Upper lobe of left lung (tissue), 6 donors: ENCODE data around the gene DYRK1A. TPM values are rescaled to one million over a fixed set of nuclear protein-coding genes. Genes with fewer than 3 reads are reported as not detected.

Experiments used
- ATAC-seq, 2 donors: fragments of 200-7000 bp; cut with Tn5 transposase; one replicate each; pipeline ENCODE4 v1.9.1; 2022; ENCODE audit warnings: mild to moderate bottlenecking in 2 of 2, moderate library complexity in 2 of 2; ENCODE audit not compliant: low FRiP score in 2 of 2
- DNase-seq, 2 donors: peaks; one replicate each; pipeline ENCODE4 v3.0.0-alpha.2; 2019 to 2020
- H3K27ac ChIP-seq, 4 donors: fragments of 200-600 bp; sonication (generic); one replicate each; pipeline ENCODE4 v1.5.1; 2016 to 2019
- H3K27me3 ChIP-seq, 4 donors: fragments of 200-600 bp; sonication (generic); one replicate each; pipeline ENCODE4 v1.5.1; 2017 to 2019
- H3K36me3 ChIP-seq, 4 donors: fragments of 200-600 bp; sonication (generic); one replicate each; pipeline ENCODE4 v1.5.1; 2016 to 2019
- H3K4me1 ChIP-seq, 4 donors: fragments of 200-600 bp; sonication (generic); one replicate each; pipeline ENCODE4 v1.5.1; 2018 to 2019
- H3K4me3 ChIP-seq, 4 donors: fragments of 200-600 bp; sonication (generic); one replicate each; pipeline ENCODE4 v1.5.1; 2017 to 2019; ENCODE audit warnings: mild to moderate bottlenecking in 2 of 4, moderate library complexity in 1 of 4
- H3K9me3 ChIP-seq, 4 donors: fragments of 200-600 bp; sonication (generic); one replicate each; pipeline ENCODE4 v1.5.1; 2018 to 2019
- EP300 ChIP-seq, 4 donors: sonication (generic); formaldehyde crosslinking; IDR thresholded peaks; one replicate each; pipeline ENCODE4 v1.5.1; 2017; ENCODE audit warnings: antibody characterized with exemption in 4 of 4, control low read depth in 2 of 4
- POLR2A ChIP-seq, 4 donors: fragments of 450-650 bp; IDR thresholded peaks; one replicate each; pipeline ENCODE4 v1.5.1; 2016 to 2017; ENCODE audit warnings: antibody characterized with exemption in 4 of 4, mild to moderate bottlenecking in 2 of 4
- POLR2AphosphoS5 ChIP-seq, 2 donors: sonication (generic); formaldehyde crosslinking; IDR thresholded peaks; one replicate each; pipeline ENCODE4 v1.5.1; 2017; ENCODE audit warnings: antibody characterized with exemption in 2 of 2
- WGBS, 2 donors: methylation state at CpG; one replicate each; pipeline ENCODE4 v1.1.5; 2017 to 2018; 5-methylcytosine and 5-hydroxymethylcytosine counted together
- total RNA-seq, 6 donors: library from RNA; depleted of rRNA in 4 of 6; stranded (reverse); fragments of >200 nt in 4 of 6; gene quantifications; one replicate each; pipeline versions ENCODE4 v1.1.0 to v1.2.1, GENCODE V29; 2016 to 2021
- TF ChIP-seq, protein P1 (sequence below), 6 experiments: fragments of 450-650 bp in 4 of 6; fragments of 200-600 bp in 2 of 6; sonication (generic) in 2 of 6; IDR thresholded peaks; one replicate each; pipeline ENCODE4 v1.5.1; 2016 to 2019; ENCODE audit warnings: antibody characterized with exemption in 6 of 6
- donor health status: DM: no; HTN: no; CAD: no; lungs with moderate emphysema.
- donor health status: DM: no; HTN: yes; CAD: no; lungs with severe emphysema.

The DYRK1A gene
- total RNA-seq, 6 donors from 2014 or later: 64.1 to 116 (median 83.2) TPM

DNA sequence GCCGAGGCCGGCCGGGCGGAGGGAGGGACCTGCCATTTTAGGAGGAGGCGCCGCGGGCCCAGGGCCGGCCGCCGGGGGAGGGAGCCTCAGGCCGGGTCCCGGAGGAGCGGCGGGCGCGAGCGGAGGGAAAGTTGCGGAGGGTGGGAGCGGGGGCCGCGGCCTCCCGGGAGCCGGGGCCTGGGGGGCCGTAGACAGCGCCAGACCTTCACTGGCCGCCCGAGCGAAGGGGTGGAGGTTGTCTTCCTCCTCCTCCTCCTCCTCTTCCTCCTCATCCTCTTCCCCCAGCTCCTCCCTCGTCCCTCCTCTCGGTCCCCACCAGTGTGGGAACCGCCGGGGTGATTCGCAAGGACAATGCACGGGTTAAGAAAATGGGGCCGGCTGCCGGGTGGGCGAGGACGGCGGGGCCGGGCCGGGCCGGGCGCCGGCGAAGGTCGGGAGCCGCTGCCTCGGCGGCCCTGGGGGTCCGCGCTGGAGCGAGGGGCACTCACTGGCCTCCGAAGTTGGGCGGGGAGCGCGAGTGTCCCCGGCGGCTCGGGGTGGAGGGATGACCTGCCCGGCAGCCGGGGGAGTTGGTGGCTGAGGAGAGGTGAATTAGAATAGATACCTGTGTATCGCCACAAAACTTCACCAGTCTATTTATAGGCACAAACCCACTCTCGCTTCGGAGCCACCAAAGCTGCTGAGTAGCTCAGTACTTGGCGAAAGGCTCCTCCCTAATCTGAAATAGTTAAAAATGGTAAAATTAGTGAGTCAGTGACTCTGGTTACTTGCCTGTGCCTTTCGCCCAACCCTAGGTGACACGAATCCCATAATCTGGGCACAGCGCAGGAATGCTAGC lies 1.3 kb downstream of the DYRK1A start:
- WGBS, 2 donors: 0 to 1% methylated on average over 44 to 67 of the region's 68 CpGs

DNA sequence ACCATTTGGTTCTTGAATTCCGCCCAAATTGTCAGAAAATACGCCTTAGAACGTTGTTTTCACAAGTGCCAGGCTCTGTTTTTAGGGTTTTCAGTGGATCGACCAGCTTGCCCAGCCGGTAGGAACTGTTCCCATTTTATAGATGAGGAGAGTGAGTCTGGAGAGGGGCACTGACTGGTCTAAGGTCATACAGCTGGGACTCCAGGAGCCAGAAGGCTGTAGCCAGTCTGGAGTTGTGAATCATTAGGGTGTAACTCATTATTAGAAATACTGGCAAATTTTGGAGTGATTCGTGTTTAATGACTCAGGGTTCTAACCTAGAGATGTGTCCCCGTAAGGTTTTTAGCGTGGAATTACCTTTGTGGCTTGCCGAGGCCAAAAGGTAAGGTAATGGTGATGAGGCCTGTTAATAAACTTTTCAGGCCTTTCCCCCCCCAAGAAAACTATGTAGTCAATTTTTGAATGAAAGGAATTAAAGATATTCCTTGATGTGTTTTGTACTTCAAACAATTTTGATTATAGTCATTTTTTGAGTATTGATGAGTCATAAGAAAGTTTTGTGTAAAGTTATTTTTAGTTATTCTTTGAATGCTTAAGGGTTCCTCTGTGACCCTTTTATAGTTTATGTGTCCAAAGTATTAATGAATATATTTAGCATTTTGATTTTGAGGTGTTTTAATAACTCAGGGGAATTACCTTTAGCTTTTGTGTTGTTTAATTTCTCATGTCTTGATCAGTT lies 2.1 kb downstream of the DYRK1A start:
- peak overlapping the region; percentile 99 to 100 (median 100) for H3K27ac ChIP-seq

More for the DNA sequence above, 1.3 kb downstream of the DYRK1A start:
- TF ChIP-seq POLR2A (IDR thresholded peaks at IDR 0.05) (peak in 2 of 4 donors; percentile 48 to 53), EP300 (IDR thresholded peaks at IDR 0.05) (no peak)
- H3K4me1 ChIP-seq: peaks cover 39 to 54% (median 45%) of the 10 kb centered on the region in 4 donors
- H3K4me3 ChIP-seq: peak overlapping the region; percentile 74 to 90 (median 76)
- H3K9me3 ChIP-seq: no peaks in the 10 kb centered on the region
- DNase-seq (peak; percentile 41 to 86), ATAC-seq (peak in 1 of 2 donors; percentile 26)
- H3K27me3 ChIP-seq: no peaks in the 10 kb centered on the region
- H3K27ac ChIP-seq: peak overlapping the region; percentile 99 to 100 (median 100)
- no peaks in the 10 kb centered on the region for H3K36me3 ChIP-seq

DNA sequence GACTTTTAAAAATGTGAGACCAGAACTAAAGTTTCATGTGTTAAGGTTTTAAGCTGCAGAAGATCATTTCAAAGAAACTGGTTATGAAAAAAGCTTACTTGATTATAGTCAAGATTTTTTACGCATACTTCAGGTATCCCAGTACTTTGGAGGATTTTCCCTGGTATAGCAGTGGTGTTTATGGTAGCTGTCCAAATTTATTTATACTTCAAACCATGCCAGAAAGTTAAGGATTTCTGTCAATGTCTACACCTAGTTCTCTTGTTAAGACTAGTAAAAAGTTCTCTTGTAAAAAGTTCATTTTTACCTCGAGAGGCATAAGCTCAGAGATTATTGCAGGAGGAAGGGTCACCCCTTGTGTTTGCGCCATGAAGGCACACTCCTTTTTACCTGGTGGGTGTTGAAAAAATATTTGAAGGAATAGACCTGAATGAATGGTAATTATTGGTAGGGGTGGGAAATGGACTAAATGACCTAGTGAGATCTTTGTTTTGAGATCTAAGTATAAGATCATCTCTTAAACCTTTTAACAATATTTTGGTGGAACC lies 2.8 kb downstream of the DYRK1A start:
- Histone ChIP-seq H3K27me3 (no peaks in the 10 kb centered on the region), H3K27ac (peak overlapping the region in 2 of 4 donors; percentile 47 to 99), H3K4me1 (peaks cover 51 to 67% (median 56%) of the 10 kb centered on the region in 4 donors), H3K36me3 (no peaks in the 10 kb centered on the region), H3K9me3 (no peaks in the 10 kb centered on the region), H3K4me3 (peak overlapping the region in 3 of 4 donors; percentile 74 to 90 (median 76))
- 35 to 44% methylated on average over 3 of the region's 3 CpGs for WGBS, 2 donors
- TF ChIP-seq POLR2A (IDR thresholded peaks at IDR 0.05): no peak
- TF ChIP-seq POLR2AphosphoS5 (IDR thresholded peaks at IDR 0.05): no peak
- TF ChIP-seq, protein P1, sequence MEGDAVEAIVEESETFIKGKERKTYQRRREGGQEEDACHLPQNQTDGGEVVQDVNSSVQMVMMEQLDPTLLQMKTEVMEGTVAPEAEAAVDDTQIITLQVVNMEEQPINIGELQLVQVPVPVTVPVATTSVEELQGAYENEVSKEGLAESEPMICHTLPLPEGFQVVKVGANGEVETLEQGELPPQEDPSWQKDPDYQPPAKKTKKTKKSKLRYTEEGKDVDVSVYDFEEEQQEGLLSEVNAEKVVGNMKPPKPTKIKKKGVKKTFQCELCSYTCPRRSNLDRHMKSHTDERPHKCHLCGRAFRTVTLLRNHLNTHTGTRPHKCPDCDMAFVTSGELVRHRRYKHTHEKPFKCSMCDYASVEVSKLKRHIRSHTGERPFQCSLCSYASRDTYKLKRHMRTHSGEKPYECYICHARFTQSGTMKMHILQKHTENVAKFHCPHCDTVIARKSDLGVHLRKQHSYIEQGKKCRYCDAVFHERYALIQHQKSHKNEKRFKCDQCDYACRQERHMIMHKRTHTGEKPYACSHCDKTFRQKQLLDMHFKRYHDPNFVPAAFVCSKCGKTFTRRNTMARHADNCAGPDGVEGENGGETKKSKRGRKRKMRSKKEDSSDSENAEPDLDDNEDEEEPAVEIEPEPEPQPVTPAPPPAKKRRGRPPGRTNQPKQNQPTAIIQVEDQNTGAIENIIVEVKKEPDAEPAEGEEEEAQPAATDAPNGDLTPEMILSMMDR (IDR thresholded peaks at IDR 0.05): no peak
- no peak for TF ChIP-seq EP300 (IDR thresholded peaks at IDR 0.05)
- DNase-seq: no peak
- ATAC-seq: no peak

More for the DNA sequence above, 2.1 kb downstream of the DYRK1A start:
- Histone ChIP-seq H3K27me3 (no peaks in the 10 kb centered on the region), H3K9me3 (no peaks in the 10 kb centered on the region), H3K36me3 (no peaks in the 10 kb centered on the region), H3K4me3 (peak overlapping the region; percentile 74 to 90 (median 76)), H3K4me1 (peaks cover 44 to 60% (median 50%) of the 10 kb centered on the region in 4 donors)
- DNase-seq (no peak), ATAC-seq (peak in 1 of 2 donors; percentile 25)
- TF ChIP-seq, protein P1 (IDR thresholded peaks at IDR 0.05): no peak
- TF ChIP-seq POLR2AphosphoS5 (IDR thresholded peaks at IDR 0.05) (no peak), POLR2A (IDR thresholded peaks at IDR 0.05) (no peak), EP300 (IDR thresholded peaks at IDR 0.05) (no peak)
- WGBS, 2 donors: 5 to 21% methylated on average over 8 to 9 of the region's 9 CpGs

DNA sequence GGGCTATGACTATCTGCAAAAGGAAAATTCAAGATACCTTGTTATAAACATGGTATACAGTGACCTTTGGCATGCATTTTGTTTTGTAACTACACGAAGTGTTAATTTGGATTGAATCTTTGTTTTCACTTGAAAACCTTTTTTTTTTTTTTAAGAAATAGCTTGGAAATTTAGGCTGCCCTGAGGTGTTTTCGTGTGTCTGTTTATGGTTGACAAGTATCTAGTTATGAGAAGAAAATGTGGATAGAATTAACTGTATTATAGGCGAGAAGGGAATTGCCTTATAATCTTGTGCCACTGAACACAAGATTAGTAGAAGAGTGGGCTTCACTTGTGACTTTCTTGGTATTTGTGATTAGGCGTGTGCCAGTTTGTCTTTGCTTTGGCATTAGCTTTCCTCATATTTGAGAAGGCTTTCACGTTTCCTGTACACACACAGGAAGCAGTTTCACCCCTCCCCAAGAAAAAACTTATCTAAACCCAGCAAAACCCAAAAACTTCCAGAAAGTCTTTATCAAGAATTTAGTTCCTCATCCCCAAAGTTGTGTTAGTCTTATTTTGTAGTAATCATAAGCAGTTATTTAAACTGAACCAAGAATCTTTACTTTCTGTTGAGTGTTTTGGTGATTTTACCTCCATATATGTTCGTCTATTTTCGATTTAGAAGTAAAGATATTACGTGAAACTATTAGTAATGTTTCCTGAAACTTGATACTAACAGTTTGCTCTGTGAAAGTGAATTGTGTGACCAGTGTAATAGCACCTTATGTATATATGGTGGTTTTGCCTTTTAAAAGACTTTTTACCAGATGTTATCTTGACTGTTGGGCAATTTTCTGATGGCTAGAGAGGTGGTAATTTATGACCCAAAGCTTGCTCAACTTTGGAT lies 3.8 kb downstream of the DYRK1A start:
- H3K4me3 ChIP-seq: peak overlapping the region in 2 of 4 donors; percentile 74 to 90
- peak overlapping the region in 3 of 4 donors; percentile 43 to 99 (median 47) for H3K27ac ChIP-seq
- TF ChIP-seq POLR2AphosphoS5 (IDR thresholded peaks at IDR 0.05) (no peak), POLR2A (IDR thresholded peaks at IDR 0.05) (no peak), EP300 (IDR thresholded peaks at IDR 0.05) (no peak)
- TF ChIP-seq, protein P1 (IDR thresholded peaks at IDR 0.05): no peak
- H3K9me3 ChIP-seq: no peaks in the 10 kb centered on the region
- DNase-seq (no peak), ATAC-seq (no peak)
- WGBS, 2 donors: 7 to 9% methylated on average over 8 of the region's 8 CpGs
- H3K27me3 ChIP-seq: no peaks in the 10 kb centered on the region
- H3K4me1 ChIP-seq: peaks cover 50 to 67% (median 55%) of the 10 kb centered on the region in 4 donors
- no peaks in the 10 kb centered on the region for H3K36me3 ChIP-seq
